ENCODE data around the gene BABAM2.
"Not testable (repeated sequence)": the region's sequence is repeated elsewhere in the genome, so short reads cannot be mapped to it uniquely, and the experiment has no call there.

BABAM2 gene

GRCh38 chr2:27993950-27994728, 103.6 kb downstream of the BABAM2 start:
- H3K36me3 ChIP-seq (ENCODE audit: control insufficient read depth, insufficient read depth, low read length) = no peaks in the 10 kb centered on the region
- H3K9me3 ChIP-seq (ENCODE audit: control insufficient read depth, low read length) = no peaks in the 10 kb centered on the region
- no peak overlapping the region for H3K4me3 ChIP-seq (ENCODE audit: extremely low read depth, insufficient read depth, low read length, poor library complexity, severe bottlenecking)
- peaks cover 15% of the 10 kb centered on the region for H3K4me1 ChIP-seq (ENCODE audit: control insufficient read depth, insufficient read depth, low read length, poor library complexity, severe bottlenecking)
- 90 to 100% methylated on average over 4 of the region's 5 CpGs for whole genome bisulfite sequencing, 2 experiments (ENCODE audit: insufficient coverage in 2 of 2)
- no peak overlapping the region for H3K27ac ChIP-seq (ENCODE audit: low read depth, low read length, severe bottlenecking)

- peak overlapping the region; percentile 55 for H3K27ac ChIP-seq (ENCODE audit: low read depth, low read length, severe bottlenecking)
- no peaks in the 10 kb centered on the region for H3K9me3 ChIP-seq (ENCODE audit: control insufficient read depth, low read length)
- peaks cover 15% of the 10 kb centered on the region for H3K4me1 ChIP-seq (ENCODE audit: control insufficient read depth, insufficient read depth, low read length, poor library complexity, severe bottlenecking)
- no peaks in the 10 kb centered on the region for H3K36me3 ChIP-seq (ENCODE audit: control insufficient read depth, insufficient read depth, low read length)
- 93 to 97% methylated on average over 4 to 5 of the region's 5 CpGs for WGBS, 2 experiments (ENCODE audit: insufficient coverage in 2 of 2)
- no peak overlapping the region for H3K4me3 ChIP-seq (ENCODE audit: extremely low read depth, insufficient read depth, low read length, poor library complexity, severe bottlenecking)
These were observed 105.8 kb downstream of the BABAM2 start for GRCh38 chr2:27996156-27996922.

DNA sequence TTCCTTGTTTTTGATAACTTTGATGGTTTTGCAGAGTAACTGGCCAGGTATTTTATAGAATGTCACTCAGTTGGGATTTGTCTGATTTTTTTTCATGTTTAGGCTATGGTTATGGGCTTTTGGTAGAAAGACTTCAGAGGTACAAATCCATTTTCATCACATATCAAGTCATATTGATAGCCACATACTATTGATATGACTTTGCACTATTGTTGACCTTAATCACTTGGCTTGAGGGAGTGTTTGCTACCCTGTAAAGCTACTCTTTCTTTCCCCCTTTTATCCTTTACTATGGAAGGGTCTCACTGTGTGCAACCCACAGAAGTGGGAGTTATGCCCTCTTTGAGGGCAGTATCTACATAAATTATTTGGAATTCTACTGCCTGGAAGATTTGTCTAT, 109.8 kb downstream of the BABAM2 start:
- H3K4me1 ChIP-seq (ENCODE audit: control insufficient read depth, insufficient read depth, low read length, poor library complexity, severe bottlenecking) = peaks cover 5% of the 10 kb centered on the region
- H3K9me3 ChIP-seq (ENCODE audit: control insufficient read depth, low read length) = no peaks in the 10 kb centered on the region
- H3K27ac ChIP-seq (ENCODE audit: low read depth, low read length, severe bottlenecking) = no peak overlapping the region
- no peak overlapping the region for H3K4me3 ChIP-seq (ENCODE audit: extremely low read depth, insufficient read depth, low read length, poor library complexity, severe bottlenecking)
- H3K36me3 ChIP-seq (ENCODE audit: control insufficient read depth, insufficient read depth, low read length) = no peaks in the 10 kb centered on the region

DNA sequence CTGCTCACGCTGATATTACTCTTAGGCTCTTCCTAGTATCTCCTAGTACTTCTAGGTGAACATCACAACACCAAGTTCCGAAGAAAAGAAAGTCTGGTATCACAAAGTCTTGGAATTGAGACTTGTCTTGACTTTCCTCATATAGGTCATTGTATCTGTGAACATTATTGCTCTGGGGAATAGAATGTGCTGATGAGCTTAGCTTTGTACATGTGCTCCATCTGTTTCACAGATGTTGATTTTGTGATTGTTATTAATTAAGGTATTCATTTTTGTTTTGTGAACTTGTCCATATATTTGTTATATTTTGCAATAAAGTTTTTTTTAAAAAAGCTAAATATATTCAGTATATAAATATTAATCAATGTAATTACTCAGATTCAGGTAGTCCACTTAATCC, 111.7 kb downstream of the BABAM2 start:
- Histone ChIP-seq H3K36me3 (ENCODE audit: control insufficient read depth, insufficient read depth, low read length) (no peaks in the 10 kb centered on the region), H3K4me1 (ENCODE audit: control insufficient read depth, insufficient read depth, low read length, poor library complexity, severe bottlenecking) (no peaks in the 10 kb centered on the region), H3K27ac (ENCODE audit: low read depth, low read length, severe bottlenecking) (no peak overlapping the region), H3K9me3 (ENCODE audit: control insufficient read depth, low read length) (no peaks in the 10 kb centered on the region), H3K4me3 (ENCODE audit: extremely low read depth, insufficient read depth, low read length, poor library complexity, severe bottlenecking) (no peak overlapping the region)
- no CpG with 5 or more reads among the region's 2 CpGs for WGBS, 2 experiments (ENCODE audit: insufficient coverage in 2 of 2)

DNA sequence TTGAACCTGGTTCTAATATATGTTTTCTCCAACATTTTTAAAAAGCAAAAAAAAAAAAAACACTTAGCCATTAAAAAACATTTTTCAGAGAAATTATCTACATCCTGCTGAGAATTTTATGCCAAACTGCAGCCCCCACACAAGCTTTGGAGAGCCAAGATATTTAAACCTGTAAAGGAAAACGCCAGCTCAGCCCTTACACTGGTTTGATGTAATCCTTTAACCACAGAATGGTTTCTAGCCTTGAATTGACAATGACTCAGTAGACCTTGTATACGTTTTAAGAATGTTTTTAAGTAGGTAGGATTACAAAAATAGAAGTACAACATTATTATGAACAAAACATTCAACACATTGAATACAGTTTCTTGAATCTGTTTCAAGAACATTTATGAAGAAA, 113.6 kb downstream of the BABAM2 start:
- Histone ChIP-seq H3K36me3 (ENCODE audit: control insufficient read depth, insufficient read depth, low read length) (no peaks in the 10 kb centered on the region), H3K4me1 (ENCODE audit: control insufficient read depth, insufficient read depth, low read length, poor library complexity, severe bottlenecking) (no peaks in the 10 kb centered on the region), H3K27ac (ENCODE audit: low read depth, low read length, severe bottlenecking) (no peak overlapping the region), H3K9me3 (ENCODE audit: control insufficient read depth, low read length) (no peaks in the 10 kb centered on the region), H3K4me3 (ENCODE audit: extremely low read depth, insufficient read depth, low read length, poor library complexity, severe bottlenecking) (no peak overlapping the region)
- 86% methylated on average over 1 of the region's 2 CpGs; no CpG with 5 or more reads in 1 of the 2 experiments for WGBS, 2 experiments (ENCODE audit: insufficient coverage in 2 of 2)

- Histone ChIP-seq H3K36me3 (ENCODE audit: control insufficient read depth, insufficient read depth, low read length) (no peaks in the 10 kb centered on the region), H3K4me1 (ENCODE audit: control insufficient read depth, insufficient read depth, low read length, poor library complexity, severe bottlenecking) (no peaks in the 10 kb centered on the region), H3K9me3 (ENCODE audit: control insufficient read depth, low read length) (no peaks in the 10 kb centered on the region), H3K4me3 (ENCODE audit: extremely low read depth, insufficient read depth, low read length, poor library complexity, severe bottlenecking) (no peak overlapping the region), H3K27ac (ENCODE audit: low read depth, low read length, severe bottlenecking) (no peak overlapping the region)
These were observed 119.2 kb downstream of the BABAM2 start for GRCh38 chr2:28009732-28010131.

DNA sequence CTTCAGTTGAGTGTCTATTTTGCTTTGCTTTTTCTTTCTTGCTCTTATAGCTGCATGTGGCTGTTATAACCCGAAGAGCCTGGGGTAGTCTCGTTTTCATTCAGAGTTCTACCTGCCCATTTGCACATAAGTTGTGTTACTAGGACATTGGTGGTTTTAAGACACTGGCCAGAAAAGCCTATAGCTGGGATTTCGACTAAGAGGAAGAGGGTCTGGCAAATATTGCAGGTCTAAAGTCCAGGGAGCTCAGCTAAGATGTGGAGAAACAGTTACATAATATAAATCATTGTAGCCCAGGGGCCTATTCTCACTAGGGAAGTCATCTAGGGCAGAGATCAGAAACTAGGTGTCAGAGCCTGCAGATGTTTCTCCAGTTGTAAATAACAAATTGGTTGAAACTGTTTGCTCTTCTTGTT, 120.8 kb downstream of the BABAM2 start:
- WGBS, 2 experiments (ENCODE audit: insufficient coverage in 2 of 2) = 60 to 80% methylated on average over 1 of the region's 3 CpGs
- no peaks in the 10 kb centered on the region for H3K9me3 ChIP-seq (ENCODE audit: control insufficient read depth, low read length)

GRCh38 chr2:28018474-28018873, 127.9 kb downstream of the BABAM2 start:
- not testable (repeated sequence) for H3K27ac ChIP-seq (ENCODE audit: low read depth, low read length, severe bottlenecking); H3K4me1 ChIP-seq (ENCODE audit: control insufficient read depth, insufficient read depth, low read length, poor library complexity, severe bottlenecking); H3K4me3 ChIP-seq (ENCODE audit: extremely low read depth, insufficient read depth, low read length, poor library complexity, severe bottlenecking); H3K9me3 ChIP-seq (ENCODE audit: control insufficient read depth, low read length); H3K36me3 ChIP-seq (ENCODE audit: control insufficient read depth, insufficient read depth, low read length)
- no CpG with 5 or more reads among the region's 2 CpGs for WGBS, 2 experiments (ENCODE audit: insufficient coverage in 2 of 2)

More for the DNA sequence above, 120.8 kb downstream of the BABAM2 start:
- H3K4me1 ChIP-seq (ENCODE audit: control insufficient read depth, insufficient read depth, low read length, poor library complexity, severe bottlenecking) = no peaks in the 10 kb centered on the region
- no peak overlapping the region for H3K4me3 ChIP-seq (ENCODE audit: extremely low read depth, insufficient read depth, low read length, poor library complexity, severe bottlenecking)
- H3K36me3 ChIP-seq (ENCODE audit: control insufficient read depth, insufficient read depth, low read length) = no peaks in the 10 kb centered on the region
- no peak overlapping the region for H3K27ac ChIP-seq (ENCODE audit: low read depth, low read length, severe bottlenecking)

- H3K4me3 ChIP-seq (ENCODE audit: extremely low read depth, insufficient read depth, low read length, poor library complexity, severe bottlenecking); H3K36me3 ChIP-seq (ENCODE audit: control insufficient read depth, insufficient read depth, low read length); H3K4me1 ChIP-seq (ENCODE audit: control insufficient read depth, insufficient read depth, low read length, poor library complexity, severe bottlenecking); H3K9me3 ChIP-seq (ENCODE audit: control insufficient read depth, low read length); H3K27ac ChIP-seq (ENCODE audit: low read depth, low read length, severe bottlenecking): not testable (repeated sequence)
- WGBS, 2 experiments (ENCODE audit: insufficient coverage in 2 of 2) = 80% methylated on average over 1 of the region's 2 CpGs; no CpG with 5 or more reads in 1 of the 2 experiments
These were observed 129.0 kb downstream of the BABAM2 start for GRCh38 chr2:28019521-28019920.

DNA sequence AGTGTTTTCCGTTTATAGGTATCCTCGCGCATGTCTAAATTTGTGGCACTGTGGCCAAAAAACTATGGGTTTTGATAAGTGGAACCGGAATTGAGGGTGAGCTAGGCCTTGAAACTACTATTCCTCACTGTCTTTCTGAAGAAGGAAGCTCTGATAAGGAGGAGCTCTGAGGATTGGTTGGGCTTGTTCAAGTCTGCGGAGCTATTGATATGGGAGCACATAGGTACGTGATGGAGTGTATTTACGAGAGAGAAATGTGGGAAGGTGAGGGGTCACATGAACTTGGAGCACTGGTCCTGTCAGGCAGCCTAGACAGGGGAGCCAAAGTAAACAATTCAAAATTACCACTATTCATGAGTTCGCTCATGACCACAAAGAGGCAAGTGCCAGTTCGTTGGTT, 131.4 kb downstream of the BABAM2 start:
- Histone ChIP-seq H3K9me3 (ENCODE audit: control insufficient read depth, low read length) (no peaks in the 10 kb centered on the region), H3K36me3 (ENCODE audit: control insufficient read depth, insufficient read depth, low read length) (no peaks in the 10 kb centered on the region)
- 90 to 96% methylated on average over 4 to 6 of the region's 9 CpGs for WGBS, 2 experiments (ENCODE audit: insufficient coverage in 2 of 2)

DNA sequence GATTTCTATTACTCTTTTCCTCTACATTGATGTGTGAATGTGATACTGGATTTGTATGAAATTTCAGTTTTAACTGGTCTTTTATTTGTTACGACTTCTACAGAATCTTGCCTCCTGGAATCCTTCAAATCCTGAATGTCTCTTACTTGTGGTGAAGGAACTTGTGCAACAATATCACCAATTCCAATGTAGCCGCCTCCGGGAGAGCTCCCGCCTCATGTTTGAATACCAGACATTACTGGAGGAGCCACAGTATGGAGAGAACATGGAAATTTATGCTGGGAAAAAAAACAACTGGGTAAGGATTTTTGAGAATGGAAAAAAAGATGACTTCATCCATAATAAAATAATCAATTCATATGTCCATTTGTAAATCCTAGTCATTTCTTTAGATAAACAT, 134.6 kb downstream of the BABAM2 start:
- Histone ChIP-seq H3K36me3 (ENCODE audit: control insufficient read depth, insufficient read depth, low read length) (no peaks in the 10 kb centered on the region), H3K4me3 (ENCODE audit: extremely low read depth, insufficient read depth, low read length, poor library complexity, severe bottlenecking) (no peak overlapping the region), H3K4me1 (ENCODE audit: control insufficient read depth, insufficient read depth, low read length, poor library complexity, severe bottlenecking) (no peaks in the 10 kb centered on the region), H3K9me3 (ENCODE audit: control insufficient read depth, low read length) (no peaks in the 10 kb centered on the region), H3K27ac (ENCODE audit: low read depth, low read length, severe bottlenecking) (no peak overlapping the region)
- 100% methylated on average over 3 of the region's 4 CpGs; no CpG with 5 or more reads in 1 of the 2 experiments for WGBS, 2 experiments (ENCODE audit: insufficient coverage in 2 of 2)

More for the DNA sequence above, 131.4 kb downstream of the BABAM2 start:
- H3K4me3 ChIP-seq (ENCODE audit: extremely low read depth, insufficient read depth, low read length, poor library complexity, severe bottlenecking) = no peak overlapping the region
- no peaks in the 10 kb centered on the region for H3K4me1 ChIP-seq (ENCODE audit: control insufficient read depth, insufficient read depth, low read length, poor library complexity, severe bottlenecking)
- H3K27ac ChIP-seq (ENCODE audit: low read depth, low read length, severe bottlenecking) = no peak overlapping the region

All from mesodermal cell (in vitro differentiated cells).